Neural cell (in vitro differentiated cells): Measurements from ENCODE around the gene LRRC39. TPM values are rescaled to one million over a fixed set of nuclear protein-coding genes. Genes with fewer than 3 reads are reported as not detected.

Experiments used
- H2AFZ ChIP-seq: fragments of 200-600, 300-800 bp; sonication (generic), shearing (Covaris generic); 2 replicates; pipeline ENCODE4 v1.6.0; 2014; ENCODE audit warnings: low read depth, mild to moderate bottlenecking, antibody characterized with exemption, low read length, moderate library complexity
- H3F3A ChIP-seq: fragments of 200-600 bp; shearing (Covaris generic); 2 replicates; pipeline ENCODE4 v1.6.1; 2016; ENCODE audit warnings: mild to moderate bottlenecking, moderate library complexity, mixed read lengths, antibody characterized with exemption, low read length; ENCODE audit not compliant: insufficient read depth, poor library complexity, severe bottlenecking
- H3K27ac ChIP-seq: fragments of 200-600, 300-800 bp; sonication (generic), shearing (Covaris generic); 2 replicates; pipeline ENCODE4 v1.5.1; 2014; ENCODE audit warnings: mild to moderate bottlenecking, low read length, moderate library complexity
- H3K27me3 ChIP-seq: fragments of 300-800, 200-600 bp; sonication (generic), shearing (Covaris generic); 2 replicates; pipeline ENCODE4 v1.6.0; 2014; ENCODE audit warnings: mild to moderate bottlenecking, low read depth, low read length, moderate library complexity; ENCODE audit not compliant: insufficient read depth
- H3K36me3 ChIP-seq: fragments of 300-800, 200-600 bp; sonication (generic), shearing (Covaris generic); 2 replicates; pipeline ENCODE4 v1.5.1; 2014; ENCODE audit warnings: mild to moderate bottlenecking, antibody characterized with exemption, low read length, moderate library complexity; ENCODE audit not compliant: insufficient read depth
- H3K4me2 ChIP-seq: fragments of 300-800, 200-600 bp; sonication (generic), shearing (Covaris generic); 2 replicates; pipeline ENCODE4 v1.6.0; 2014; ENCODE audit warnings: mild to moderate bottlenecking, low read length
- H3K4me3 ChIP-seq: fragments of 300-800, 200-600 bp; sonication (generic), shearing (Covaris generic); 2 replicates; pipeline ENCODE4 v1.5.1; 2014; ENCODE audit warnings: mild to moderate bottlenecking, low read length, moderate library complexity
- H3K79me2 ChIP-seq: fragments of 200-600 bp; shearing (Covaris generic); replicated peaks from 2 replicates; pipeline ENCODE4 v1.6.0; 2014; ENCODE audit warnings: mild to moderate bottlenecking, low read length, moderate library complexity; ENCODE audit not compliant: insufficient read depth
- H3K9ac ChIP-seq: fragments of 300-800, 200-600 bp; sonication (generic), shearing (Covaris generic); 2 replicates; pipeline ENCODE4 v1.6.1; 2016; ENCODE audit warnings: mild to moderate bottlenecking, low read length, mixed read lengths
- H3K9me2 ChIP-seq: fragments of 200-600 bp; shearing (Covaris generic); 2 replicates; pipeline ENCODE4 v1.6.1; 2016; ENCODE audit warnings: mild to moderate bottlenecking, low read length, mixed read lengths; ENCODE audit not compliant: insufficient read depth
- H3K9me3 ChIP-seq: fragments of 200-600, 300-800 bp; sonication (generic), shearing (Covaris generic); 2 replicates; pipeline ENCODE4 v1.6.1; 2016; ENCODE audit warnings: mild to moderate bottlenecking, mixed run types, low read length, moderate library complexity, mixed read lengths
- H4K20me1 ChIP-seq: fragments of 200-600 bp; shearing (Covaris generic); 2 replicates; pipeline ENCODE4 v1.6.1; 2016; ENCODE audit warnings: mild to moderate bottlenecking, mixed run types; ENCODE audit not compliant: insufficient read depth
- EP300 ChIP-seq: fragments of 450-650 bp; conservative IDR thresholded peaks from 2 replicates; pipeline ENCODE4 v1.6.1; 2014; ENCODE audit warnings: antibody characterized with exemption, mild to moderate bottlenecking, moderate library complexity; ENCODE audit not compliant: poor library complexity, severe bottlenecking
- EZH2 ChIP-seq: fragments of 200-600, 300-800 bp; shearing (Covaris generic), sonication (generic); IDR thresholded peaks from 2 replicates; pipeline ENCODE4 v1.6.1; 2014; ENCODE audit warnings: antibody characterized with exemption, low read length, borderline replicate concordance, mild to moderate bottlenecking; ENCODE audit not compliant: insufficient read depth, poor library complexity, severe bottlenecking
- MXI1 ChIP-seq: fragments of 450-650 bp; conservative IDR thresholded peaks from 2 replicates; pipeline ENCODE4 v1.6.1; 2014; ENCODE audit warnings: antibody characterized with exemption, mild to moderate bottlenecking; ENCODE audit not compliant: poor library complexity, severe bottlenecking
- POLR2AphosphoS5 ChIP-seq: IDR thresholded peaks from 2 replicates; pipeline ENCODE4 v1.6.1; 2012
- RAD21 ChIP-seq: fragments of 450-650 bp; conservative IDR thresholded peaks from 2 replicates; pipeline ENCODE4 v1.6.1; 2014; ENCODE audit warnings: antibody characterized with exemption, mild to moderate bottlenecking, moderate library complexity
- SMC3 ChIP-seq: fragments of 450-650 bp; conservative IDR thresholded peaks from 2 replicates; pipeline ENCODE4 v1.6.1; 2014; ENCODE audit warnings: antibody characterized with exemption, mild to moderate bottlenecking, moderate library complexity; ENCODE audit not compliant: poor library complexity
- TAF1 ChIP-seq: IDR thresholded peaks from 2 replicates; pipeline ENCODE4 v1.6.1; 2012; ENCODE audit warnings: low read depth
- polyA plus RNA-seq: library from polyadenylated mRNA; depleted of rRNA; stranded (reverse); fragments of >200 nt; gene quantifications from 2 replicates; pipeline ENCODE4 v1.2.3, GENCODE V29; 2014
- TF ChIP-seq, protein P1 (sequence below): fragments of 450-650 bp; IDR thresholded peaks from 2 replicates; pipeline ENCODE4 v1.5.1; 2014; ENCODE audit warnings: antibody characterized with exemption, mild to moderate bottlenecking, moderate library complexity; ENCODE audit not compliant: poor library complexity, severe bottlenecking
- TF ChIP-seq, protein P2 (sequence below): IDR thresholded peaks from 2 replicates; pipeline ENCODE4 v1.6.1; 2012; ENCODE audit warnings: borderline replicate concordance

LRRC39 gene
- polyA plus RNA-seq, 1 donor from 2014 or later = 8.0 TPM

DNA sequence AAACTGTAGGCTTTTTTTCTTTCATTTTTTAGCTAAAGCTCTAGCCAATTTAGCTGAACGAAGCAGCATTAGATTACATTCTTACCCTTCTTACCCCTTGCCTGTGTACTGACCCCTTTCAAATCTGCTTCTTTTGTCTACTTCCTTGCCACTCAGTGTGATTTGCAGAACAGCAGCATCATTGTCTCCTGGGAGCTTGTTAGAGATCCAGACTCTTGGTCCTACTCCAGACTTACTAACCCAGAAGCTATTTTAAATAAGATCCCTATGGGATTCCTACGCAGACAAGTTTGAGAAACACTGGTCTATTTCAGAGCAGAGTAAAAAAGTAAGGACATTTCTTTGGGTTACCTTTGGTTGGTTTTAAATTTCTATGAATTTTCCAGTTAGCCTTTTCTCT, 13.8 kb downstream of the LRRC39 start:
- no peaks in the 10 kb centered on the region for H4K20me1 ChIP-seq
- no peak overlapping the region for H2AFZ ChIP-seq
- H3K9me3 ChIP-seq = no peaks in the 10 kb centered on the region
- H3K27me3 ChIP-seq = no peaks in the 10 kb centered on the region
- H3K36me3 ChIP-seq = no peaks in the 10 kb centered on the region
- H3K79me2 ChIP-seq = no peaks in the 10 kb centered on the region
- H3K4me3 ChIP-seq = no peak overlapping the region
- H3K4me2 ChIP-seq = no peak overlapping the region
- H3K27ac ChIP-seq = no peak overlapping the region
- H3K9me2 ChIP-seq = no peaks in the 10 kb centered on the region
- no peak overlapping the region for H3K9ac ChIP-seq
- no peak for TF ChIP-seq EZH2
- TF ChIP-seq TAF1 = no peak
- no peak for TF ChIP-seq MXI1
- TF ChIP-seq SMC3 = no peak
- TF ChIP-seq RAD21 = no peak
- no peak for TF ChIP-seq EP300
- TF ChIP-seq, protein P1, sequence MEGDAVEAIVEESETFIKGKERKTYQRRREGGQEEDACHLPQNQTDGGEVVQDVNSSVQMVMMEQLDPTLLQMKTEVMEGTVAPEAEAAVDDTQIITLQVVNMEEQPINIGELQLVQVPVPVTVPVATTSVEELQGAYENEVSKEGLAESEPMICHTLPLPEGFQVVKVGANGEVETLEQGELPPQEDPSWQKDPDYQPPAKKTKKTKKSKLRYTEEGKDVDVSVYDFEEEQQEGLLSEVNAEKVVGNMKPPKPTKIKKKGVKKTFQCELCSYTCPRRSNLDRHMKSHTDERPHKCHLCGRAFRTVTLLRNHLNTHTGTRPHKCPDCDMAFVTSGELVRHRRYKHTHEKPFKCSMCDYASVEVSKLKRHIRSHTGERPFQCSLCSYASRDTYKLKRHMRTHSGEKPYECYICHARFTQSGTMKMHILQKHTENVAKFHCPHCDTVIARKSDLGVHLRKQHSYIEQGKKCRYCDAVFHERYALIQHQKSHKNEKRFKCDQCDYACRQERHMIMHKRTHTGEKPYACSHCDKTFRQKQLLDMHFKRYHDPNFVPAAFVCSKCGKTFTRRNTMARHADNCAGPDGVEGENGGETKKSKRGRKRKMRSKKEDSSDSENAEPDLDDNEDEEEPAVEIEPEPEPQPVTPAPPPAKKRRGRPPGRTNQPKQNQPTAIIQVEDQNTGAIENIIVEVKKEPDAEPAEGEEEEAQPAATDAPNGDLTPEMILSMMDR = no peak
- no peak for TF ChIP-seq POLR2AphosphoS5
- TF ChIP-seq, protein P2, sequence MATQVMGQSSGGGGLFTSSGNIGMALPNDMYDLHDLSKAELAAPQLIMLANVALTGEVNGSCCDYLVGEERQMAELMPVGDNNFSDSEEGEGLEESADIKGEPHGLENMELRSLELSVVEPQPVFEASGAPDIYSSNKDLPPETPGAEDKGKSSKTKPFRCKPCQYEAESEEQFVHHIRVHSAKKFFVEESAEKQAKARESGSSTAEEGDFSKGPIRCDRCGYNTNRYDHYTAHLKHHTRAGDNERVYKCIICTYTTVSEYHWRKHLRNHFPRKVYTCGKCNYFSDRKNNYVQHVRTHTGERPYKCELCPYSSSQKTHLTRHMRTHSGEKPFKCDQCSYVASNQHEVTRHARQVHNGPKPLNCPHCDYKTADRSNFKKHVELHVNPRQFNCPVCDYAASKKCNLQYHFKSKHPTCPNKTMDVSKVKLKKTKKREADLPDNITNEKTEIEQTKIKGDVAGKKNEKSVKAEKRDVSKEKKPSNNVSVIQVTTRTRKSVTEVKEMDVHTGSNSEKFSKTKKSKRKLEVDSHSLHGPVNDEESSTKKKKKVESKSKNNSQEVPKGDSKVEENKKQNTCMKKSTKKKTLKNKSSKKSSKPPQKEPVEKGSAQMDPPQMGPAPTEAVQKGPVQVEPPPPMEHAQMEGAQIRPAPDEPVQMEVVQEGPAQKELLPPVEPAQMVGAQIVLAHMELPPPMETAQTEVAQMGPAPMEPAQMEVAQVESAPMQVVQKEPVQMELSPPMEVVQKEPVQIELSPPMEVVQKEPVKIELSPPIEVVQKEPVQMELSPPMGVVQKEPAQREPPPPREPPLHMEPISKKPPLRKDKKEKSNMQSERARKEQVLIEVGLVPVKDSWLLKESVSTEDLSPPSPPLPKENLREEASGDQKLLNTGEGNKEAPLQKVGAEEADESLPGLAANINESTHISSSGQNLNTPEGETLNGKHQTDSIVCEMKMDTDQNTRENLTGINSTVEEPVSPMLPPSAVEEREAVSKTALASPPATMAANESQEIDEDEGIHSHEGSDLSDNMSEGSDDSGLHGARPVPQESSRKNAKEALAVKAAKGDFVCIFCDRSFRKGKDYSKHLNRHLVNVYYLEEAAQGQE = no peak
- H3F3A ChIP-seq = no peaks in the 10 kb centered on the region

DNA sequence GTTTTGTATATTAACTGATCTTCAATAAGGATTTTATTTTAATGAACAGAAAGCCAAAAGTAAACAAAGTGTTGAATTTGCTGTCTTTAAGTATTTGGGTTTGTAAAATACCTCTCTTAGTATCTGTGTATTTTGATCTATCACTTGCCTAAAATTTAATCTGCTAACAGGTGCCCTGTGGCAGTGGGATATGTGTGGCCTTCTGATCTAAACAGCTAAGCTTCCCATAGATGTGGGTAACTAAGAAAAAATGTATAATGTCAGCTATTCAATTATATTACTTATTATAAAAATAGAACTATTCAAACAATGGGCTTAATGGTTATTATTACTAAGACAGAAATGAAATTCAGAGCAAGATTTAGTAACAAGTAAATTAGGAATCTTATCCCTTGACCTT, 15.2 kb downstream of the LRRC39 start:
- Histone ChIP-seq H3K36me3 (no peaks in the 10 kb centered on the region), H3K4me2 (no peak overlapping the region), H3K79me2 (no peaks in the 10 kb centered on the region), H3K9me2 (no peaks in the 10 kb centered on the region), H3K27me3 (no peaks in the 10 kb centered on the region), H3K9ac (no peak overlapping the region), H3K9me3 (no peaks in the 10 kb centered on the region), H4K20me1 (no peaks in the 10 kb centered on the region), H3K27ac (no peak overlapping the region), H3F3A (no peaks in the 10 kb centered on the region), H3K4me3 (no peak overlapping the region), H2AFZ (no peak overlapping the region)
- TF ChIP-seq SMC3 = no peak
- TF ChIP-seq, protein P1 = no peak
- no peak for TF ChIP-seq TAF1
- TF ChIP-seq, protein P2 = no peak
